ENCODE results near the gene LEKR1.

DNA sequence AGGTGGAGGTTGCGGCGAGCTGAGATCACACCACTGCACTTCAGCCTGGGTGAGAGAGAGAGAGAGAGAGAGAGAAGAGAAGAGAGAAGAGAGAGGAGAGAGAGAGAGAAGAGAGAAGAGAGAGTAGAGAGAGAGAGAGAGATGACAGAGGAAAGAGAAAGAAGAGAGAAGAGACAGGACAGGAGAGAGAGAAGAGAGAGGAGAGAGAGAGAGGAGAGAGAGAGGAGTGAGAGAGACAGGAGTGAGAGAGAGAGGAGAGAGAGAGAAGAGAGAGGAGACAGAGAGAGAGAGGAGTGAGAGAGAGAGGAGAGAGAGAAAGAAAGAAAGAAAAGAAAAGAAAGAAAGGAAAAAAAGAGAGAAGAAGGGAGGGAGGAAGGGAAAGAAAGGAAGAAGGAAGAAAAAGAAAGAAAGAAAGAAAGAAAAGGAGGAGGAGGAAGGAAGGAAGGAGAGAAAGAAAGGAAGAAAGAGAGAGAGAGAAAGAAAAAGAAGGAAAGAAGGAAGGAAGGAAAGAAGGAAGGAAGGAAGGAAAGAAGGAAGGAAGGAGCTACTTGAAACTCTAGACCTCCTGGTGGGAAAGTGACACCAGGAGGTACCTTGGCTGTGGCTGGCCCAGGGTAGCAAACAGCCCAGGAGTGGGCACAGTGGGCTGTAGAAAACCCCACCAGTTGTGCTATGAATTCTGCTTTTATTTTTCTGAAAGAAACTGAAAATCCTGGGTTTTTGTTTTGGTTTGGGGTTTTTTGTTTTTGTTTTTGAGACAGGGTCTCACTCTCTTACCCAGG, 245.8 kb downstream of the LEKR1 start:
- TF ChIP-seq EZH2 (IDR thresholded peaks at IDR 0.05; ENCODE audit: insufficient read depth, low read length) = no peak
- TF ChIP-seq, protein P1, sequence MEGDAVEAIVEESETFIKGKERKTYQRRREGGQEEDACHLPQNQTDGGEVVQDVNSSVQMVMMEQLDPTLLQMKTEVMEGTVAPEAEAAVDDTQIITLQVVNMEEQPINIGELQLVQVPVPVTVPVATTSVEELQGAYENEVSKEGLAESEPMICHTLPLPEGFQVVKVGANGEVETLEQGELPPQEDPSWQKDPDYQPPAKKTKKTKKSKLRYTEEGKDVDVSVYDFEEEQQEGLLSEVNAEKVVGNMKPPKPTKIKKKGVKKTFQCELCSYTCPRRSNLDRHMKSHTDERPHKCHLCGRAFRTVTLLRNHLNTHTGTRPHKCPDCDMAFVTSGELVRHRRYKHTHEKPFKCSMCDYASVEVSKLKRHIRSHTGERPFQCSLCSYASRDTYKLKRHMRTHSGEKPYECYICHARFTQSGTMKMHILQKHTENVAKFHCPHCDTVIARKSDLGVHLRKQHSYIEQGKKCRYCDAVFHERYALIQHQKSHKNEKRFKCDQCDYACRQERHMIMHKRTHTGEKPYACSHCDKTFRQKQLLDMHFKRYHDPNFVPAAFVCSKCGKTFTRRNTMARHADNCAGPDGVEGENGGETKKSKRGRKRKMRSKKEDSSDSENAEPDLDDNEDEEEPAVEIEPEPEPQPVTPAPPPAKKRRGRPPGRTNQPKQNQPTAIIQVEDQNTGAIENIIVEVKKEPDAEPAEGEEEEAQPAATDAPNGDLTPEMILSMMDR (IDR thresholded peaks at IDR 0.05; ENCODE audit: insufficient read depth, low read depth, low read length) = no peak
